GM18526 (cell line): ENCODE measurements around the gene SDR42E1.

Experiments used
- POLR2A ChIP-seq: IDR thresholded peaks from 3 replicates; pipeline ENCODE4 v1.6.1; 2011; ENCODE audit not compliant: insufficient read length; ENCODE audit errors: extremely low read depth

The SDR42E1 gene

GRCh38 chr16:81995651-81996050 is 15.6 kb downstream of the SDR42E1 start:
- TF ChIP-seq POLR2A = no peak

GRCh38 chr16:81994485-81994884 is 16.8 kb downstream of the SDR42E1 start:
- no peak for TF ChIP-seq POLR2A

GRCh38 chr16:81992859-81993258 is 18.4 kb downstream of the SDR42E1 start:
- TF ChIP-seq POLR2A = no peak

GRCh38 chr16:81987706-81988105 is 23.6 kb downstream of the SDR42E1 start:
- no peak for TF ChIP-seq POLR2A

GRCh38 chr16:81987121-81987520 is 24.1 kb downstream of the SDR42E1 start:
- no peak for TF ChIP-seq POLR2A

GRCh38 chr16:81975637-81976036 is 35.6 kb downstream of the SDR42E1 start:
- no peak for TF ChIP-seq POLR2A

GRCh38 chr16:81973737-81974136 is 37.5 kb downstream of the SDR42E1 start:
- TF ChIP-seq POLR2A = no peak

- TF ChIP-seq POLR2A = no peak
These were observed 39.4 kb downstream of the SDR42E1 start for GRCh38 chr16:81971853-81972252.

GRCh38 chr16:81967358-81967757 is 43.9 kb downstream of the SDR42E1 start:
- no peak for TF ChIP-seq POLR2A

- no peak for TF ChIP-seq POLR2A
These were observed 46.5 kb downstream of the SDR42E1 start for GRCh38 chr16:81964808-81965207.

- TF ChIP-seq POLR2A = no peak
These were observed 54.9 kb downstream of the SDR42E1 start for GRCh38 chr16:81956213-81956948.

- no peak for TF ChIP-seq POLR2A
These were observed 59.7 kb downstream of the SDR42E1 start for GRCh38 chr16:81951564-81951963.

- TF ChIP-seq POLR2A = no peak
These were observed 65.1 kb downstream of the SDR42E1 start for GRCh38 chr16:81946206-81946605.

GRCh38 chr16:81945665-81946064 is 65.6 kb downstream of the SDR42E1 start:
- no peak for TF ChIP-seq POLR2A

- TF ChIP-seq POLR2A = no peak
These were observed 69.2 kb downstream of the SDR42E1 start for GRCh38 chr16:81942007-81942601.

- no peak for TF ChIP-seq POLR2A
These were observed 70.3 kb downstream of the SDR42E1 start for GRCh38 chr16:81940781-81941560.
